Upper lobe of left lung (tissue), 6 donors: Measurements from ENCODE around the gene SPATA31C2. TPM values are rescaled to one million over a fixed set of nuclear protein-coding genes. Genes with fewer than 3 reads are reported as not detected.
"Not testable (repeated sequence)": the region's sequence is repeated elsewhere in the genome, so short reads cannot be mapped to it uniquely, and the experiment has no call there.

ENCODE experiments used
- ATAC-seq, 2 donors: fragments of 200-7000 bp; cut with Tn5 transposase; one replicate each; pipeline ENCODE4 v1.9.1; 2022; ENCODE audit warnings: mild to moderate bottlenecking in 2 of 2, moderate library complexity in 2 of 2; ENCODE audit not compliant: low FRiP score in 2 of 2
- DNase-seq, 2 donors: peaks; one replicate each; pipeline ENCODE4 v3.0.0-alpha.2; 2019 to 2020
- H3K27ac ChIP-seq, 4 donors: fragments of 200-600 bp; sonication (generic); one replicate each; pipeline ENCODE4 v1.5.1; 2016 to 2019
- H3K27me3 ChIP-seq, 4 donors: fragments of 200-600 bp; sonication (generic); one replicate each; pipeline ENCODE4 v1.5.1; 2017 to 2019
- H3K36me3 ChIP-seq, 4 donors: fragments of 200-600 bp; sonication (generic); one replicate each; pipeline ENCODE4 v1.5.1; 2016 to 2019
- H3K4me1 ChIP-seq, 4 donors: fragments of 200-600 bp; sonication (generic); one replicate each; pipeline ENCODE4 v1.5.1; 2018 to 2019
- H3K4me3 ChIP-seq, 4 donors: fragments of 200-600 bp; sonication (generic); one replicate each; pipeline ENCODE4 v1.5.1; 2017 to 2019; ENCODE audit warnings: mild to moderate bottlenecking in 2 of 4, moderate library complexity in 1 of 4
- H3K9me3 ChIP-seq, 4 donors: fragments of 200-600 bp; sonication (generic); one replicate each; pipeline ENCODE4 v1.5.1; 2018 to 2019
- EP300 ChIP-seq, 4 donors: sonication (generic); formaldehyde crosslinking; IDR thresholded peaks; one replicate each; pipeline ENCODE4 v1.5.1; 2017; ENCODE audit warnings: antibody characterized with exemption in 4 of 4, control low read depth in 2 of 4
- POLR2A ChIP-seq, 4 donors: fragments of 450-650 bp; IDR thresholded peaks; one replicate each; pipeline ENCODE4 v1.5.1; 2016 to 2017; ENCODE audit warnings: antibody characterized with exemption in 4 of 4, mild to moderate bottlenecking in 2 of 4
- POLR2AphosphoS5 ChIP-seq, 2 donors: sonication (generic); formaldehyde crosslinking; IDR thresholded peaks; one replicate each; pipeline ENCODE4 v1.5.1; 2017; ENCODE audit warnings: antibody characterized with exemption in 2 of 2
- WGBS, 2 donors: methylation state at CpG; one replicate each; pipeline ENCODE4 v1.1.5; 2017 to 2018; 5-methylcytosine and 5-hydroxymethylcytosine counted together
- total RNA-seq, 6 donors: library from RNA; depleted of rRNA in 4 of 6; stranded (reverse); fragments of >200 nt in 4 of 6; gene quantifications; one replicate each; pipeline versions ENCODE4 v1.1.0 to v1.2.1, GENCODE V29; 2016 to 2021
- TF ChIP-seq, protein P1 (sequence below), 6 experiments: fragments of 450-650 bp in 4 of 6; fragments of 200-600 bp in 2 of 6; sonication (generic) in 2 of 6; IDR thresholded peaks; one replicate each; pipeline ENCODE4 v1.5.1; 2016 to 2019; ENCODE audit warnings: antibody characterized with exemption in 6 of 6
- donor health status: DM: no; HTN: no; CAD: no; lungs with moderate emphysema.
- donor health status: DM: no; HTN: yes; CAD: no; lungs with severe emphysema.

The SPATA31C2 gene
- total RNA-seq, 6 donors from 2014 or later, result not detected

DNA sequence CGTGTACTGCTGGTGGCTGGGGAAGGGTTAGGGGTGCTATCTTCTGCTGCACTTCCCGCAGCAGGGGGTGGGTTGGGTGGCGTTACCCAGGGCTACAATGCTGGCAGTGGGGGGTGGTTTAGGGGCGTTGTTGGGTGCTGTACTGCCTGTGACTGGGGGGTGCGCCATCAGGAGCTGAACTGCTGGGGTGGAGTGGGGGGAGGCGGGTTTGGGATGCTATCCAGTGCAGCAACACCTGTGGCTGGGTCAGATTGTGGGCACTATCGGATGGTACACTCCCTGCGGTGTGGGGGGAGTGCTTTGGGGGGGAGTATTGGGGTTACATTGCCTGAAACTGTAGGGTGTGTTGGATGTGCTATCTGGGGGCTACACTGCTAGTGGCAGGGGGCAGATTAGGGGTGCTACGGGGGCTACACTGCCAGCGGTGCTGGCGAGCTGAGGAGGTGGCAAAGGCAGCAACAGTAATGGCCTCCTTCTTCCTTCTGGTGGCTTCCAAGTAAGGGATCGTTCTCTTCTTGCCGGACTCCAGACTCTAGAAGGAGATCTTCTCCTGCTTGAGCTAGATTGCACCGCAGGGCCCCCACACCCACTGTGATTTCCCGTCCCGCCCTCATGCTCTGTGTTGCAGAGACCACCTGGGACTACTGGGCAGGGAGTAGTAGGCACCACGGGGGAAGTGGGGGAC, 23.9 kb downstream of the SPATA31C2 start:
- not testable (repeated sequence) for H3K4me3 ChIP-seq, H3K4me1 ChIP-seq, ATAC-seq, H3K9me3 ChIP-seq, DNase-seq, H3K27me3 ChIP-seq, H3K27ac ChIP-seq, H3K36me3 ChIP-seq
- 78 to 93% methylated on average over 5 to 9 of the region's 17 CpGs for WGBS, 2 donors

DNA sequence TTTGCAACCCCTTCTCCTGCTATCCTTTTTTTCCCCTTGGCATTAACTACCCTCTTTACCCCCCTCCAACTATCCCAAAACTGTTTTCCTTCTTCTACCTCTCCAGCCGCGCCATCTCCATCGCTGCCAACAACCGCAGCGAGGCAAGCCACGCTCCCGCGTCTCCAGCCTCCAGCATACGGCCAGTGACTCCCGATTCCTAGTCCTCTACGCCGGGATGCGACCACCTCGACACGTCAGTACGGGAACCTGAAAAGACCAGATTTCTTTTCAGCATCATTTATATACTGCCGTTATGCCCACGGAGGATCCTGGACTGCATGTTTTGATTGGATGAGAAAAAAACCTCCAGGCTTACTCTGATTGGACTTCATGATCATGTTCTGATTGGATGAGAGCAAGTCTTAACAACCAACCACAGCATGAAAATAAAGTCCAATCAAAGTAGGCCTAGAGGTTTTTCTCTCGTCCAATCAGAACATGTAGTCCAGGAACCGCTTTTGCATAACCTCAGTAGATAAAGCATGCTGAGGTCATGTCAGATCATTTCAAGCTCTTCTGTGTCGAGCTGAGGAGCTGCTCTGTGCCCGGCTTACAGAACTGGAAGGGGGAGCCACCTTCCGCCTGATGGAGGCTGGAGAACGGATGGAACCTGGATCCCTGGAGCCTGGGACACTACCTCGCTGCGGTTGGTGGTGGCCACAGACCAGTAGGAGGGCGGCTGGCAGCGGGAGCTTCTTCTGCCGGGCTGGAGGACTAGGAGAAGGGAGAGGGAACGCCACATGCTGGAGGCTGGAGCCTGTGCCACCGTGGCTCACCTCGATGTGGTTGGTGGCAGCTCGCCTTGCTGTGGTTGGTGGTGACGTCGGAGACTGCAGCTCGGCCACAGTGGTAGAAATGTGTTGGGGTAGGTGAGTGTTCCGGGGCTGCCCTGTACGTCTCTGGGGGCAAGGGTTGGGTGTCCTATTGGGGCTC, 24.8 kb downstream of the SPATA31C2 start:
- H3K36me3 ChIP-seq, H3K27ac ChIP-seq, H3K9me3 ChIP-seq, H3K4me1 ChIP-seq, H3K27me3 ChIP-seq, H3K4me3 ChIP-seq: not testable (repeated sequence)
- ATAC-seq (peak in 1 of 2 donors; percentile 66), DNase-seq (peak in 1 of 2 donors; percentile 71)
- WGBS, 2 donors, result 91 to 94% methylated on average over 26 to 37 of the region's 38 CpGs

DNA sequence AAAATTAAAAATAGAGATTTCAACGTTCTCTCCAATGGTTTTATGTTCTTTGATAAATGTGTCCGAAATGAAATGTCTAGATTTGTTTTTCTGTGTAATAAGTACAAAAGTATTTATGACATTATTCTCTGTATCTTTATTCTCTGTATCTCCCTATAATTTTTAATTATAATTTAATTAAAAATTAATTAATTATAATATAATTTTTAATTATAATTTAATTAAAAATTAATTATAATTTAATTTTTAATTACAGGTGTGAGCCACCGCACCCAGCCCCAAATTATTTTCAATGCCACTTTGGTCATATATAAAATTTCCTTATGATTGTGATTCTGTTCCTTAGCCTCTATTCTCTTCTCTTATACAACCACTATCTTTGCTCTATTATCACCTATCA, 28.2 kb downstream of the SPATA31C2 start:
- no peaks in the 10 kb centered on the region for H3K4me1 ChIP-seq
- no peak overlapping the region for H3K4me3 ChIP-seq
- no peak for TF ChIP-seq EP300 (IDR thresholded peaks at IDR 0.05)
- no peak for TF ChIP-seq POLR2AphosphoS5 (IDR thresholded peaks at IDR 0.05)
- TF ChIP-seq, protein P1, sequence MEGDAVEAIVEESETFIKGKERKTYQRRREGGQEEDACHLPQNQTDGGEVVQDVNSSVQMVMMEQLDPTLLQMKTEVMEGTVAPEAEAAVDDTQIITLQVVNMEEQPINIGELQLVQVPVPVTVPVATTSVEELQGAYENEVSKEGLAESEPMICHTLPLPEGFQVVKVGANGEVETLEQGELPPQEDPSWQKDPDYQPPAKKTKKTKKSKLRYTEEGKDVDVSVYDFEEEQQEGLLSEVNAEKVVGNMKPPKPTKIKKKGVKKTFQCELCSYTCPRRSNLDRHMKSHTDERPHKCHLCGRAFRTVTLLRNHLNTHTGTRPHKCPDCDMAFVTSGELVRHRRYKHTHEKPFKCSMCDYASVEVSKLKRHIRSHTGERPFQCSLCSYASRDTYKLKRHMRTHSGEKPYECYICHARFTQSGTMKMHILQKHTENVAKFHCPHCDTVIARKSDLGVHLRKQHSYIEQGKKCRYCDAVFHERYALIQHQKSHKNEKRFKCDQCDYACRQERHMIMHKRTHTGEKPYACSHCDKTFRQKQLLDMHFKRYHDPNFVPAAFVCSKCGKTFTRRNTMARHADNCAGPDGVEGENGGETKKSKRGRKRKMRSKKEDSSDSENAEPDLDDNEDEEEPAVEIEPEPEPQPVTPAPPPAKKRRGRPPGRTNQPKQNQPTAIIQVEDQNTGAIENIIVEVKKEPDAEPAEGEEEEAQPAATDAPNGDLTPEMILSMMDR (IDR thresholded peaks at IDR 0.05), result no peak
- TF ChIP-seq POLR2A (IDR thresholded peaks at IDR 0.05), result no peak
- no peaks in the 10 kb centered on the region for H3K9me3 ChIP-seq
- H3K27ac ChIP-seq, result no peak overlapping the region
- no peaks in the 10 kb centered on the region for H3K27me3 ChIP-seq
- H3K36me3 ChIP-seq, result no peaks in the 10 kb centered on the region
- ATAC-seq (no peak), DNase-seq (no peak)
- 94 to 95% methylated on average over 3 of the region's 3 CpGs for WGBS, 2 donors

DNA sequence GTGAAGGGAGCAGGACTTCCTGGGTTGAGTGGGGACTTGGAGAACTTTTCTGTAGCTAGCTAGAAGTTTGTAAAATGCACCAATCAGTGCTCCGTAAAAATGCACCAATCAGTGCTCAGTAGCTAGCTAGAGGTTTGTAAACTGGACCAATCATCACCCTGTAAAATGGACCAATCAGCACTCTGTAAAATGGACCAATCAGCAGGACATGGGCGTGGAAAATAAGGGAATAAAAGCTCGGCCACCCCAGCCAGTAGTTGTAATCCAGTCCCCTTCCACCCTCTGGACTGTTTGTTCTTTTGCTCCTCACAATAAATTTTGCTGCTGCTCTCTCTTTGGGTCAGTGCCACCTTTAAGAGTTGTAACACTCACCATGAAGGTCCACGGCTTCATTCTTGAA, 29.5 kb downstream of the SPATA31C2 start:
- TF ChIP-seq EP300 (IDR thresholded peaks at IDR 0.05) (no peak), POLR2A (IDR thresholded peaks at IDR 0.05) (no peak), POLR2AphosphoS5 (IDR thresholded peaks at IDR 0.05) (no peak)
- TF ChIP-seq, protein P1 (IDR thresholded peaks at IDR 0.05), result no peak
- 74 to 91% methylated on average over 4 of the region's 4 CpGs for WGBS, 2 donors

DNA sequence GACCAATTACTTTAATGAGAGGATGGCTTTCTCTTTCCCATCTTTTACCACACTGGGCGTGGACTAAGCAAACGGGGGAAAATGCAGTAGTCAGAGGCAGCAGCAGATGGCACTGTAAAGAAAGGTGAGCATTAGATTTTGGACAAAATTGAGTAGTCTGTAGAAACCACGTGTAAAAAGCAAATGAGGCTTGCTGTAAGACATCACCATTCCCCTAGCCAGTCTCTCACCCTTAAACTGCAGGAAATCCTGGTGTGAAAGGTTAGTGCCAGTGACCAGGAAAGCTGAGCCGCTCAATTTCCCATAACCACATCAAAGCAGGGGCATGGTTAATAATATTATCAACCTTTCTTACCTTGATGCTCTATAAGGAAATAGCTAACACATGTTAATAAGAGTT, 31.8 kb downstream of the SPATA31C2 start:
- ATAC-seq, result peak; percentile 15 to 67
- WGBS, 2 donors, result 13 to 19% methylated on average over 4 of the region's 4 CpGs
- TF ChIP-seq, protein P1 (IDR thresholded peaks at IDR 0.05), result peak in 3 of 6 experiments; percentile 37 to 50 (median 45)
- no peak for TF ChIP-seq EP300 (IDR thresholded peaks at IDR 0.05)

More for the DNA sequence above, 29.5 kb downstream of the SPATA31C2 start:
- Histone ChIP-seq H3K27me3 (no peaks in the 10 kb centered on the region), H3K27ac (no peak overlapping the region), H3K9me3 (no peaks in the 10 kb centered on the region), H3K4me3 (no peak overlapping the region), H3K36me3 (no peaks in the 10 kb centered on the region), H3K4me1 (no peaks in the 10 kb centered on the region)
- DNase-seq (no peak), ATAC-seq (no peak)

More for the DNA sequence above, 31.8 kb downstream of the SPATA31C2 start:
- H3K27me3 ChIP-seq, result no peaks in the 10 kb centered on the region
- H3K9me3 ChIP-seq, result no peaks in the 10 kb centered on the region
- no peak for DNase-seq
- H3K36me3 ChIP-seq, result no peaks in the 10 kb centered on the region
- no peaks in the 10 kb centered on the region for H3K4me1 ChIP-seq
- no peak overlapping the region for H3K4me3 ChIP-seq
- H3K27ac ChIP-seq, result no peak overlapping the region
